Epithelial cell of proximal tubule (primary cell): ENCODE data around the gene BAAT. TPM values are rescaled to one million over a fixed set of nuclear protein-coding genes. Genes with fewer than 3 reads are reported as not detected.

Experiments
- DNase-seq: peaks from one replicate; pipeline ENCODE4 v3.0.0-alpha.2; 2011; ENCODE audit warnings: low read depth
- H3K4me3 ChIP-seq: 2 replicates; pipeline ENCODE4 v1.5.1; 2011; ENCODE audit warnings: low read depth, mild to moderate bottlenecking, low read length
- CTCF ChIP-seq: conservative IDR thresholded peaks from 2 replicates; pipeline ENCODE4 v1.5.1; 2012; ENCODE audit warnings: low read depth, mild to moderate bottlenecking, low read length
- total RNA-seq: library from RNA; depleted of rRNA; stranded (reverse); fragments of >200 nt; gene quantifications from 2 replicates; pipeline ENCODE4 v1.2.3, GENCODE V29; 2015

The BAAT gene
- total RNA-seq, 1 donor from 2014 or later = not detected

GRCh38 chr9:101375546-101375945 is 9.3 kb downstream of the BAAT start:
- no peak for DNase-seq
- TF ChIP-seq CTCF = no peak
- no peak overlapping the region for H3K4me3 ChIP-seq

- no peak for TF ChIP-seq CTCF
- H3K4me3 ChIP-seq = no peak overlapping the region
- DNase-seq = no peak
Observed at GRCh38 chr9:101372327-101373118, 12.3 kb downstream of the BAAT start.

DNA sequence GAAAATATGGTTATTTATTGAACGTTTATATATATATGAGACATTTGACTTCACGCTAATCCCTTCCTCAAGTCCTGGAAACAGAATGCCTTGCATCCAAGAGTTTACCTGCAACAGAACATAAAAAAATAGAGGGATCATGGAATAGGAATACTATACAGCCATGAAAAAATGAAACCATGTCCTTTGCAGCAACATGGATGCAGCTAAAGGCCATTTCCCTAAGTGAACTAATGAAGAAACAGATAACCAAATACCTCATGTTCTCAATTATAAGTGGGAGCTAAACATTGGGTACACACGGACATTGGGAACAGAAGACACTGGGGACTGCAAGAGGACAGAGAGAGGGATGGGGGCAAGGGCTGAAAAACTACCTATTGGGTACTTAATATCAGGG is 13.0 kb downstream of the BAAT start:
- no peak for DNase-seq
- H3K4me3 ChIP-seq = no peak overlapping the region
- no peak for TF ChIP-seq CTCF

DNA sequence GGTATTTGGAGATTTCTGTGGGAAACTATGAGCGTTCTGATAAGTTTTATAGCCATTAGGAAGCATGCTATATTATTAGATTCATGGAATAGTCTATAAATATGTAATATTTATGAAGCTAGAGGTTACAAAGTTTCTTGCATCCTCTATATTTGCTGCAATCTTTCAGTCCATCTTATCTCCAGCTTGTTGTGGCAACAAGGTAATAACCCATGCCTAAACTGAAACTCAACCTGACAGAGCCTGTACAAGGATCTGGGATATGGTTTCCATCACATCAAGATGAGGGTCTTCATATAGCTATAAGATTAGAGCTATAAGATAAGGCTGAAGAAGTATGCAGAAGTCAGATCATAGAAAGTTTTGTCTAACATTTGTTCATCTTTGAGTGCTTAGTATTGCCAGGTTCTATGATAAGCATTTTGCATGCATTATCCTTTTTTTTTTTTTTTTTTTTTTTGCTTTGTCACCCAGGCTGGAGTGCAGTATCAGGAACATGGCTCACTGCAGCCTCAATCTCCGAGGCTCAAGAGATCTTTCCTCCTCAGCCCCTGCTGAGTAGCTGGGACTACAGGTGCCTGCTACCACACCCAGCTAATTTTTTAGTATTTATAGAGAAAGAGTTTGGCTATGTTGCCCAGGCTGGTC is 14.8 kb downstream of the BAAT start:
- H3K4me3 ChIP-seq = no peak overlapping the region
- DNase-seq = no peak
- TF ChIP-seq CTCF = no peak

DNA sequence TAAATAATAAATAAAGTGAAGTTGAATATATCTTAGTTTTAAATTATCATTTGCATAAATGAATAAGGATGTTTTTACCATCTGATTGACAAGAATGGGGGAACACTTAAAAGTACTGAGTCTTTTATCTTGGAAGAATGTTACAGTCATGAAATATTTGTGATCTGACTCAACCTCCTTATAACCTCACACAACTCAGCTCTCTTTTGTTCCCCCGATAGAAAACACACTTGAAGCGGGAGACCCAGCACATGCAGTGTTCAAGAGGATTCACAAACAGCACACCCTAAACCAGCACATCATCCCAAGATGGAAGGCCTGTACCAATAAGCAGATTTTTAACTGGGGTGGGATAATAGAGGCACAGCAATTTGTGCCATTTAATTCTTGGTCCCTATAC is 15.5 kb downstream of the BAAT start:
- no peak for DNase-seq
- H3K4me3 ChIP-seq = no peak overlapping the region
- TF ChIP-seq CTCF = no peak

DNA sequence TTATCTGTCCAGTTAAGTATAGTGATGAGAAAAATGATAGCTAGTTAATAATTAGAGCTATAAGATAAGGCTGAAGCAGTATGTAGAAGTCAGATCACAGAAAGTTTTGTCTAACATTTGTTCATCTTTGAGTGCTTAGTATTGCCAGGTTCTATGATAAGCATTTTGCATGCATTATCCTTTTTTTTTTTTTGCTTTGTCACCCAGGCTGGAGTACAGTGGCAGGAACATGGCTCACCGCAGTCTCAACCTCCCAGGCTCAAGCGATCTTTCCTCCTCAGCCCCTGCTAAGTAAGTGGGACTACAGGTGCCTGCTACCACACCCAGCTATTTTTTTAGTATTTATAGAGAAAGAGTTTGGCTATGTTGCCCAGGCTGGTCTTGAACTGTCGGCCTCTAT is 17.5 kb downstream of the BAAT start:
- no peak overlapping the region for H3K4me3 ChIP-seq
- no peak for TF ChIP-seq CTCF
- no peak for DNase-seq
